Vagina (tissue), 2 donors: ENCODE results near the gene WDR35.

Experiments used
- POLR2A ChIP-seq, 2 donors: fragments of 450-650 bp; IDR thresholded peaks; one replicate each; pipeline ENCODE4 v1.6.1; 2017; ENCODE audit warnings: antibody characterized with exemption in 2 of 2, mild to moderate bottlenecking in 2 of 2, moderate library complexity in 2 of 2
- TF ChIP-seq, protein P1 (sequence below), 3 experiments: fragments of 450-650 bp in 2 of 3; fragments of 200-600 bp in 1 of 3; sonication (generic) in 1 of 3; IDR thresholded peaks; one replicate each; pipeline ENCODE4 v1.5.1; 2017 to 2019; ENCODE audit warnings: antibody characterized with exemption in 3 of 3, mild to moderate bottlenecking in 2 of 3, moderate library complexity in 2 of 3

DNA sequence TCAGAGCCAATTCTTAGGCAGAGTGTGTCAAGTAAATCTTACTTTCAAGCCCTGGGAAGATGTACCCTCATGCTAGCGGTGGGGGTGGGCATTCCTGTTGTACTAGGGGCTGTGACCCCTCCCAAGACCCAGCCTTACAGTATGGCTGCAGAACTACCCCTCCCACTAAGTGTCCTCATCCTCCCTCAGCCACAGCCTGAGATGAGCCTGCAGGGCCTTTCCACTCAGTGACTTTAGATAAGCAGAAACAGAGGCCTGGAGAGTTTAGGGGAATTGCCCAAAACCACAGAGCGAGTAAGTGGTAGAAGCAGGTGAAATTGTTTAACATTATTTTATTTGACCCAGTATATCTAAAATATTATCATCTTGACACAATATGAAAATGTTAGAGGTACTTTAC lies 124.8 kb downstream of the WDR35 start:
- TF ChIP-seq, protein P1, sequence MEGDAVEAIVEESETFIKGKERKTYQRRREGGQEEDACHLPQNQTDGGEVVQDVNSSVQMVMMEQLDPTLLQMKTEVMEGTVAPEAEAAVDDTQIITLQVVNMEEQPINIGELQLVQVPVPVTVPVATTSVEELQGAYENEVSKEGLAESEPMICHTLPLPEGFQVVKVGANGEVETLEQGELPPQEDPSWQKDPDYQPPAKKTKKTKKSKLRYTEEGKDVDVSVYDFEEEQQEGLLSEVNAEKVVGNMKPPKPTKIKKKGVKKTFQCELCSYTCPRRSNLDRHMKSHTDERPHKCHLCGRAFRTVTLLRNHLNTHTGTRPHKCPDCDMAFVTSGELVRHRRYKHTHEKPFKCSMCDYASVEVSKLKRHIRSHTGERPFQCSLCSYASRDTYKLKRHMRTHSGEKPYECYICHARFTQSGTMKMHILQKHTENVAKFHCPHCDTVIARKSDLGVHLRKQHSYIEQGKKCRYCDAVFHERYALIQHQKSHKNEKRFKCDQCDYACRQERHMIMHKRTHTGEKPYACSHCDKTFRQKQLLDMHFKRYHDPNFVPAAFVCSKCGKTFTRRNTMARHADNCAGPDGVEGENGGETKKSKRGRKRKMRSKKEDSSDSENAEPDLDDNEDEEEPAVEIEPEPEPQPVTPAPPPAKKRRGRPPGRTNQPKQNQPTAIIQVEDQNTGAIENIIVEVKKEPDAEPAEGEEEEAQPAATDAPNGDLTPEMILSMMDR (IDR thresholded peaks at IDR 0.05): no peak
- no peak for TF ChIP-seq POLR2A (IDR thresholded peaks at IDR 0.05)
